ENCODE measurements around the gene ABCB11.

ABCB11 gene

DNA sequence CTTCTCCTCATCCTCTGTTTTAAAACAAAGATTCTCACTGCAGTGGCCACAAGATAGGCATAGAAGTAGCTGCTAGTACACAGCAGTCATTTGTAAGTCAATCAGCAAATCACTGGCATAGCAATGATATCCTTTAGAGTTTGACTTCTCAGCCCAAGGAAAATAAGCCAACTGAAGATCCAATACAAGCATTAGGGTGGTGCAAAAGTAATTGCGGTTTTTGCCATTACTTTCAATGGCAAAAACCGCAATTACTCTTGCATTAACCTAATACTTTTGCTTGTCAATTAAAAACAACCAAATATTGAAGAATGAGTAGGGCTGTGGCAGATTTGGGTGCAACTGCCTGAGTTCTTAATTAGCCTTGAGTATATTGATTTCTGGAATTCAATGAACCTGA lies 127.2 kb downstream of the ABCB11 start:
- no peak for ATAC-seq (ENCODE audit: low read depth)
- TF ChIP-seq CTCF (IDR thresholded peaks at IDR 0.05; ENCODE audit: poor library complexity, severe bottlenecking): no peak
- no peak overlapping the region for H3K4me3 ChIP-seq (ENCODE audit: severe bottlenecking)
- H3K27me3 ChIP-seq (ENCODE audit: insufficient read depth, poor library complexity, severe bottlenecking): peaks cover 4% of the 10 kb centered on the region
- no peak overlapping the region for H3K27ac ChIP-seq (ENCODE audit: poor library complexity, severe bottlenecking)
- DNase-seq (ENCODE audit: low spot score): no peak
- no peaks in the 10 kb centered on the region for H3K36me3 ChIP-seq (ENCODE audit: low read depth)
- no peaks in the 10 kb centered on the region for H3K4me1 ChIP-seq (ENCODE audit: insufficient read depth, poor library complexity, severe bottlenecking)
- H3K9me3 ChIP-seq (ENCODE audit: severe bottlenecking): no peaks in the 10 kb centered on the region

DNA sequence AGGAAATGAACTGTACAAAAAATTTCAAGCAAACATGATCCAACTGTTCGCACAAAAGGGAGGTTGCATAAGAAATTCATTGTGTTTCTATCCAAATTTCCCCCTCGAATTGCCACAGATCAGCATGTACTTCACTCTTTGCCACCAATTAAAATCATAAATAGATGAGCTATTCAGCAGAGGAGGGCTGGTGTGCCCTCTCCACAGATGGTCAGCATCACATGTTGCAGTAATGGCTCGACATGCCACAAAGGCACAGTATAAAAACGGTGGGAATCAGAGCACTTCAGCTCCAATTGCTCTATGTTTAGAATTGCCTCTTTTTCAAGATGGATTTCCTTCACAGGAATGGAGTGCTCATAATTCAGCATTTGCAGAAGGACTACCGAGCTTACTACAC lies 130.1 kb downstream of the ABCB11 start, which contains the start of gene G6PC2:
TSS of gene G6PC2 (plus strand) at position 289 of the 400 bp plus-strand sequence. CDS start at position 330, 41 bp downstream.
- no peak for ATAC-seq (ENCODE audit: low read depth)
- H3K4me1 ChIP-seq (ENCODE audit: insufficient read depth, poor library complexity, severe bottlenecking): no peaks in the 10 kb centered on the region
- H3K4me3 ChIP-seq (ENCODE audit: severe bottlenecking): no peak within 1 kb of the TSS
- H3K27ac ChIP-seq (ENCODE audit: poor library complexity, severe bottlenecking): no peak within 1 kb of the TSS
- H3K36me3 ChIP-seq (ENCODE audit: low read depth): no peaks in the 10 kb centered on the region
- TF ChIP-seq CTCF (IDR thresholded peaks at IDR 0.05; ENCODE audit: poor library complexity, severe bottlenecking): no peak
- H3K27me3 ChIP-seq (ENCODE audit: insufficient read depth, poor library complexity, severe bottlenecking): peaks cover 4% of the 10 kb centered on the region
- no peaks in the 10 kb centered on the region for H3K9me3 ChIP-seq (ENCODE audit: severe bottlenecking)
- DNase-seq (ENCODE audit: low spot score): no peak

GRCh38 chr2:168897449-168897848 lies 133.7 kb downstream of the ABCB11 start:
- H3K9me3 ChIP-seq (ENCODE audit: severe bottlenecking): no peaks in the 10 kb centered on the region
- no peaks in the 10 kb centered on the region for H3K4me1 ChIP-seq (ENCODE audit: insufficient read depth, poor library complexity, severe bottlenecking)
- no peaks in the 10 kb centered on the region for H3K27me3 ChIP-seq (ENCODE audit: insufficient read depth, poor library complexity, severe bottlenecking)
- TF ChIP-seq CTCF (IDR thresholded peaks at IDR 0.05; ENCODE audit: poor library complexity, severe bottlenecking): no peak
- DNase-seq (ENCODE audit: low spot score) (no peak), ATAC-seq (ENCODE audit: low read depth) (no peak)
- H3K4me3 ChIP-seq (ENCODE audit: severe bottlenecking): no peak overlapping the region
- H3K36me3 ChIP-seq (ENCODE audit: low read depth): no peaks in the 10 kb centered on the region
- H3K27ac ChIP-seq (ENCODE audit: poor library complexity, severe bottlenecking): no peak overlapping the region

GRCh38 chr2:168896783-168897182 lies 134.3 kb downstream of the ABCB11 start:
- Histone ChIP-seq H3K27me3 (ENCODE audit: insufficient read depth, poor library complexity, severe bottlenecking) (no peaks in the 10 kb centered on the region), H3K4me3 (ENCODE audit: severe bottlenecking) (no peak overlapping the region), H3K36me3 (ENCODE audit: low read depth) (no peaks in the 10 kb centered on the region), H3K4me1 (ENCODE audit: insufficient read depth, poor library complexity, severe bottlenecking) (no peaks in the 10 kb centered on the region), H3K9me3 (ENCODE audit: severe bottlenecking) (no peaks in the 10 kb centered on the region), H3K27ac (ENCODE audit: poor library complexity, severe bottlenecking) (no peak overlapping the region)
- no peak for TF ChIP-seq CTCF (IDR thresholded peaks at IDR 0.05; ENCODE audit: poor library complexity, severe bottlenecking)
- no peak for DNase-seq (ENCODE audit: low spot score)
- ATAC-seq (ENCODE audit: low read depth): no peak

- no peak for TF ChIP-seq CTCF (IDR thresholded peaks at IDR 0.05; ENCODE audit: poor library complexity, severe bottlenecking)
- Histone ChIP-seq H3K9me3 (ENCODE audit: severe bottlenecking) (no peaks in the 10 kb centered on the region), H3K4me1 (ENCODE audit: insufficient read depth, poor library complexity, severe bottlenecking) (peaks cover 2% of the 10 kb centered on the region), H3K36me3 (ENCODE audit: low read depth) (no peaks in the 10 kb centered on the region), H3K27me3 (ENCODE audit: insufficient read depth, poor library complexity, severe bottlenecking) (no peaks in the 10 kb centered on the region), H3K4me3 (ENCODE audit: severe bottlenecking) (no peak overlapping the region), H3K27ac (ENCODE audit: poor library complexity, severe bottlenecking) (no peak overlapping the region)
- no peak for DNase-seq (ENCODE audit: low spot score)
- no peak for ATAC-seq (ENCODE audit: low read depth)
Measured at GRCh38 chr2:168895771-168896170, 135.4 kb downstream of the ABCB11 start.

All from RWPE2 (cell line).